Ishikawa (cell line): ENCODE results near the gene LRIT1.
A peak's percentile ranks its signal among the peaks of the same experiment; 100 is the strongest.

ENCODE experiments used
- CEBPB ChIP-seq: IDR thresholded peaks from 2 replicates; pipeline ENCODE4 v1.6.1; 2012
- CREB1 ChIP-seq: IDR thresholded peaks from 2 replicates; pipeline ENCODE4 v1.6.1; 2012; ENCODE audit warnings: low read depth
- EGR1 ChIP-seq: IDR thresholded peaks from 2 replicates; pipeline ENCODE4 v1.6.1; 2012
- EP300 ChIP-seq: IDR thresholded peaks from 2 replicates; pipeline ENCODE4 v1.6.1; 2012; ENCODE audit warnings: borderline replicate concordance
- FOXM1 ChIP-seq: IDR thresholded peaks from 2 replicates; pipeline ENCODE4 v1.6.1; 2012; ENCODE audit warnings: low read depth, borderline replicate concordance
- NFIC ChIP-seq: IDR thresholded peaks from 2 replicates; pipeline ENCODE4 v1.6.1; 2012
- RAD21 ChIP-seq: IDR thresholded peaks from 2 replicates; pipeline ENCODE4 v1.6.1; 2012; ENCODE audit warnings: low read depth
- TAF1 ChIP-seq: IDR thresholded peaks from 2 replicates; pipeline ENCODE4 v1.6.1; 2012; ENCODE audit warnings: low read depth, mild to moderate bottlenecking
- TCF12 ChIP-seq: IDR thresholded peaks from 2 replicates; pipeline ENCODE4 v1.6.1; 2012; ENCODE audit warnings: low read depth
- TEAD4 ChIP-seq: IDR thresholded peaks from 2 replicates; pipeline ENCODE4 v1.6.1; 2012
- YY1 ChIP-seq: IDR thresholded peaks from 2 replicates; pipeline ENCODE4 v1.6.1; 2012; ENCODE audit warnings: low read depth
- ZBTB7A ChIP-seq: IDR thresholded peaks from 2 replicates; pipeline ENCODE4 v1.6.1; 2012; ENCODE audit warnings: low read depth
- TF ChIP-seq, protein P1 (sequence below): IDR thresholded peaks from 2 replicates; pipeline ENCODE4 v1.6.1; 2012
- TF ChIP-seq, protein P2 (sequence below): IDR thresholded peaks from 2 replicates; pipeline ENCODE4 v1.6.1; 2012
- TF ChIP-seq, protein P3 (sequence below): IDR thresholded peaks from 2 replicates; pipeline ENCODE4 v1.6.1; 2012; ENCODE audit warnings: low read depth, mild to moderate bottlenecking

Gene LRIT1

DNA sequence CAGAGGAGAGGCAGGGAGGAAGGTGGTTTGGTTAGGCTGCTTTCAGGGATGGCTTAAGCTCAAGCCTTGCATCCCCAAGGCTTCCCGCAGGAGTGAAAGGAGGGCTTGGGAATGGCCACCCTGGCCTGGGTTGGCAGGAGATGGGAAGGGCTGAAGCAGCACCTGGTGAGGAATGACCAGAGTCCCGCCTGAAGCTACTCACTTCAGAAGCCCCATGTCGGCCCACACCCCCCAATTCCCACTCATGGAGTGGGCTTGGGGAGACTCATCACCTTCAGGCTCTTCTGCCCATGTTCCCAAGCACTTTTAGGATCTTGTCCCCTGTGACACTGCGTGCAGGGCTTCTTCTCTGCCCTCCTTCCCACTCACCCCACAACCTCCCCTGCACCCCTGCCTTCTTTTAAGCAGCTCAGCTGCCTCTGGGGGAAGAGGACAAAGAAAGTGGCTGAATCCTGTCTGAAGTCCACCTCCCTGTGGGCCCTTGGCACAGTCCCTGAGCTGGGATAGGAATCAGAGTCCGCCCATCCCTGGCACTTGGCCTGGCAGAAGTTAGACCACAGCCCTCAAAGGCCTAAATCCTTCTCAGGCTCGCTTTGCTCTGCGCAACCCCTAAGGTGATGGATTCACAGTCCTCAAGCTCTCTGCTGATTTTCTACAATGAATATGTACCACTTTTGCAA is 20.0 kb upstream of the LRIT1 start:
- no peak for TF ChIP-seq YY1
- no peak for TF ChIP-seq TEAD4
- TF ChIP-seq NFIC, result no peak
- no peak for TF ChIP-seq CEBPB
- no peak for TF ChIP-seq EGR1
- TF ChIP-seq, protein P1, sequence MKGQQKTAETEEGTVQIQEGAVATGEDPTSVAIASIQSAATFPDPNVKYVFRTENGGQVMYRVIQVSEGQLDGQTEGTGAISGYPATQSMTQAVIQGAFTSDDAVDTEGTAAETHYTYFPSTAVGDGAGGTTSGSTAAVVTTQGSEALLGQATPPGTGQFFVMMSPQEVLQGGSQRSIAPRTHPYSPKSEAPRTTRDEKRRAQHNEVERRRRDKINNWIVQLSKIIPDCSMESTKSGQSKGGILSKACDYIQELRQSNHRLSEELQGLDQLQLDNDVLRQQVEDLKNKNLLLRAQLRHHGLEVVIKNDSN, result no peak
- no peak for TF ChIP-seq CREB1
- TF ChIP-seq, protein P2, sequence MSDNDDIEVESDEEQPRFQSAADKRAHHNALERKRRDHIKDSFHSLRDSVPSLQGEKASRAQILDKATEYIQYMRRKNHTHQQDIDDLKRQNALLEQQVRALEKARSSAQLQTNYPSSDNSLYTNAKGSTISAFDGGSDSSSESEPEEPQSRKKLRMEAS, result no peak
- TF ChIP-seq, protein P3, sequence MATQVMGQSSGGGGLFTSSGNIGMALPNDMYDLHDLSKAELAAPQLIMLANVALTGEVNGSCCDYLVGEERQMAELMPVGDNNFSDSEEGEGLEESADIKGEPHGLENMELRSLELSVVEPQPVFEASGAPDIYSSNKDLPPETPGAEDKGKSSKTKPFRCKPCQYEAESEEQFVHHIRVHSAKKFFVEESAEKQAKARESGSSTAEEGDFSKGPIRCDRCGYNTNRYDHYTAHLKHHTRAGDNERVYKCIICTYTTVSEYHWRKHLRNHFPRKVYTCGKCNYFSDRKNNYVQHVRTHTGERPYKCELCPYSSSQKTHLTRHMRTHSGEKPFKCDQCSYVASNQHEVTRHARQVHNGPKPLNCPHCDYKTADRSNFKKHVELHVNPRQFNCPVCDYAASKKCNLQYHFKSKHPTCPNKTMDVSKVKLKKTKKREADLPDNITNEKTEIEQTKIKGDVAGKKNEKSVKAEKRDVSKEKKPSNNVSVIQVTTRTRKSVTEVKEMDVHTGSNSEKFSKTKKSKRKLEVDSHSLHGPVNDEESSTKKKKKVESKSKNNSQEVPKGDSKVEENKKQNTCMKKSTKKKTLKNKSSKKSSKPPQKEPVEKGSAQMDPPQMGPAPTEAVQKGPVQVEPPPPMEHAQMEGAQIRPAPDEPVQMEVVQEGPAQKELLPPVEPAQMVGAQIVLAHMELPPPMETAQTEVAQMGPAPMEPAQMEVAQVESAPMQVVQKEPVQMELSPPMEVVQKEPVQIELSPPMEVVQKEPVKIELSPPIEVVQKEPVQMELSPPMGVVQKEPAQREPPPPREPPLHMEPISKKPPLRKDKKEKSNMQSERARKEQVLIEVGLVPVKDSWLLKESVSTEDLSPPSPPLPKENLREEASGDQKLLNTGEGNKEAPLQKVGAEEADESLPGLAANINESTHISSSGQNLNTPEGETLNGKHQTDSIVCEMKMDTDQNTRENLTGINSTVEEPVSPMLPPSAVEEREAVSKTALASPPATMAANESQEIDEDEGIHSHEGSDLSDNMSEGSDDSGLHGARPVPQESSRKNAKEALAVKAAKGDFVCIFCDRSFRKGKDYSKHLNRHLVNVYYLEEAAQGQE, result no peak

GRCh38 chr10:84258034-84258695 is 16.8 kb upstream of the LRIT1 start:
- TF ChIP-seq, protein P3, result no peak
- TF ChIP-seq RAD21 (no peak), TEAD4 (no peak), FOXM1 (no peak), TAF1 (no peak), ZBTB7A (no peak), CEBPB (no peak)
- TF ChIP-seq, protein P1, result no peak

GRCh38 chr10:84257343-84258020 is 16.1 kb upstream of the LRIT1 start:
- no peak for TF ChIP-seq NFIC
- TF ChIP-seq EP300, result no peak
- no peak for TF ChIP-seq TEAD4
- TF ChIP-seq ZBTB7A, result no peak
- no peak for TF ChIP-seq CREB1
- no peak for TF ChIP-seq EGR1
- TF ChIP-seq YY1, result no peak
- TF ChIP-seq FOXM1, result no peak

- TF ChIP-seq RAD21, result peak; percentile 38; the same call in 1 of the 2 replicates
- TF ChIP-seq FOXM1, result no peak
- TF ChIP-seq, protein P2, result peak; percentile 81
Measured at GRCh38 chr10:84256510-84257342, 15.4 kb upstream of the LRIT1 start.

DNA sequence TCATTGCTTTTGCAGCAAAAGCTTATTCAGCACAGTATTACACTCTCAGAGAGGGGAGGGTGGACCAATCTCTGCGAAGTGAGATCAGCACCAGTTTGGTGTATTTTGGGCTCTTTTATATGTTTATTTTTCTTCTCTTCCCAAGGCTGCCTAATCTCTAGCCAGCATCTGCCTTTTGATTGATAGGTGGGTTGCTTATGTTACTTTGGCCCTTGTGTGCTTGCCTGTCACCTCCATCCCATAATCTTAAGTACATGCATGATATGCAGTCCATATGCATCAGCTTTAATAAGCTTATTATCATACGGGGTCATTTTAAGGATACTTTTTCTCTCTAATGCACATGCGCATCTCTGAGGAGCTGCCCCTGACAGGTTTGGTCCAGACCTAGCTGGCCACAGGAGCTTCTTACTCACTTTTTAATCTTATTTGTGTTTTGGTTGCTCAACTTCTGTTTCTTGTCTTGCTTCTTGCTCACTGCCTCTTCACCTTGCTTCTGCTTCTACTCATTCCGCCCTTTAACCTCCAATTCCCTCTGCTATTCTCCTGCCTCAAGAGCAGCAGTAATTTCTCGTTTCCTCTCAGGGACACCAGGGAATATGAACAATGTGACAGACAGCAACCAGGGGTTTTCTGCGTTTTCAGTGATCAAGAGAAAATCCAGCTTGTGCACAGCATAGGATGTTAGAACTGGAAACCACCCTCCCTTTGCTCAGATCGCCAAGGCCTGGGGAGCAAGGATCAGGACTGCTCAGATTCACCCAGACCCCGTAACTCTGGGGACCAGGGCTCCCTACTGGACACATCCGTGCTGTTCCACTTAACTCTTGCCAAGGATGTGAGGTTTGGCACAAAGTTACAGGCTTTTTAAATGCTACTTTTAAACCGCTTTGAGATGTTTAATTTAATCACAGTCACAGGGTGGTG is 13.5 kb upstream of the LRIT1 start:
- TF ChIP-seq TCF12, result no peak
- no peak for TF ChIP-seq RAD21
- TF ChIP-seq YY1, result no peak
- no peak for TF ChIP-seq FOXM1
